Colonic mucosa (tissue), 4 donors: ENCODE measurements around the gene BAG2. TPM values are rescaled to one million over a fixed set of nuclear protein-coding genes. Genes with fewer than 3 reads are reported as not detected.

Experiments
- DNase-seq: peaks from one replicate; pipeline ENCODE4 v3.0.0-alpha.2; 2020
- H3K27ac ChIP-seq: fragments of 200-600 bp; one replicate; pipeline ENCODE4 v1.8.0; 2021
- H3K27me3 ChIP-seq: fragments of 200-600 bp; one replicate; pipeline ENCODE4 v1.8.0; 2021
- H3K36me3 ChIP-seq: fragments of 200-600 bp; one replicate; pipeline ENCODE4 v1.8.0; 2021
- H3K4me1 ChIP-seq: fragments of 200-600 bp; one replicate; pipeline ENCODE4 v1.8.0; 2021; ENCODE audit warnings: mild to moderate bottlenecking
- H3K4me3 ChIP-seq: fragments of 200-600 bp; one replicate; pipeline ENCODE4 v1.8.0; 2021
- H3K9ac ChIP-seq, 2 donors: one replicate each; pipeline ENCODE4 v1.7.0; 2013; ENCODE audit warnings: control low read depth in 2 of 2, low read depth in 2 of 2, low read length in 2 of 2
- H3K9me3 ChIP-seq: fragments of 200-600 bp; one replicate; pipeline ENCODE4 v1.8.0; 2021
- CTCF ChIP-seq: fragments of 200-600 bp; IDR thresholded peaks from one replicate; pipeline ENCODE4 v1.8.0; 2022; ENCODE audit warnings: antibody characterized with exemption, mild to moderate bottlenecking
- intact Hi-C: fragments of 100-400 bp; cut with DNase I; formaldehyde crosslinking; loops from one replicate; pipeline ENCODE4 v1.14.1; 2022
- total RNA-seq, 2 donors: library from RNA; stranded (reverse); fragmentation: NEBNext Ultra II Directional in 1 of 2; extraction: Animal tissue kit (Norgen Biotek cat#: 25700) in 1 of 2; gene quantifications; one replicate each; pipeline ENCODE4 v1.2.1, GENCODE V29; 2021
- donor health status: healthy.
- donor health status: DM: no; HTN: no; CAD: no.
- donor health status: DM: no; HTN: no; CAD: no.

The BAG2 gene
- total RNA-seq, 2 donors from 2014 or later: 1.8 to 6.3 TPM

GRCh38 chr6:57201718-57202117, 29.6 kb downstream of the BAG2 start:
- no peak for DNase-seq
- H3K9ac ChIP-seq: no peak overlapping the region
- H3K27ac ChIP-seq: no peak overlapping the region
- no peak for TF ChIP-seq CTCF
- H3K9me3 ChIP-seq: no peaks in the 10 kb centered on the region
- no peak overlapping the region for H3K4me3 ChIP-seq
- intact Hi-C loops: no loop called here
- H3K27me3 ChIP-seq: no peaks in the 10 kb centered on the region
- no peaks in the 10 kb centered on the region for H3K4me1 ChIP-seq
- H3K36me3 ChIP-seq: no peaks in the 10 kb centered on the region

- no peaks in the 10 kb centered on the region for H3K36me3 ChIP-seq
- DNase-seq: no peak
- H3K4me1 ChIP-seq: no peaks in the 10 kb centered on the region
- H3K4me3 ChIP-seq: no peak overlapping the region
- no peak for TF ChIP-seq CTCF
- no peak overlapping the region for H3K9ac ChIP-seq
- no peaks in the 10 kb centered on the region for H3K27me3 ChIP-seq
- intact Hi-C loops: no loop called here
- H3K27ac ChIP-seq: no peak overlapping the region
- no peaks in the 10 kb centered on the region for H3K9me3 ChIP-seq
These were observed 33.6 kb downstream of the BAG2 start for GRCh38 chr6:57205550-57206328.

GRCh38 chr6:57207141-57207540, 35.0 kb downstream of the BAG2 start:
- no peak for DNase-seq
- Histone ChIP-seq H3K4me1 (no peaks in the 10 kb centered on the region), H3K36me3 (no peaks in the 10 kb centered on the region), H3K4me3 (no peak overlapping the region), H3K27me3 (no peaks in the 10 kb centered on the region), H3K27ac (no peak overlapping the region), H3K9me3 (no peaks in the 10 kb centered on the region), H3K9ac (no peak overlapping the region)
- no peak for TF ChIP-seq CTCF
- intact Hi-C loops: no loop called here

- H3K4me3 ChIP-seq: no peak overlapping the region
- intact Hi-C loops: no loop called here
- H3K9ac ChIP-seq: no peak overlapping the region
- H3K4me1 ChIP-seq: no peaks in the 10 kb centered on the region
- no peaks in the 10 kb centered on the region for H3K27me3 ChIP-seq
- no peaks in the 10 kb centered on the region for H3K36me3 ChIP-seq
- no peaks in the 10 kb centered on the region for H3K9me3 ChIP-seq
- TF ChIP-seq CTCF: no peak
- no peak for DNase-seq
- no peak overlapping the region for H3K27ac ChIP-seq
These were observed 35.7 kb downstream of the BAG2 start for GRCh38 chr6:57207872-57208271.

GRCh38 chr6:57209030-57209429, 36.9 kb downstream of the BAG2 start:
- intact Hi-C loops: no loop called here
- Histone ChIP-seq H3K4me3 (no peak overlapping the region), H3K4me1 (no peaks in the 10 kb centered on the region), H3K36me3 (no peaks in the 10 kb centered on the region), H3K27me3 (no peaks in the 10 kb centered on the region), H3K9ac (no peak overlapping the region), H3K9me3 (no peaks in the 10 kb centered on the region), H3K27ac (no peak overlapping the region)
- no peak for TF ChIP-seq CTCF
- no peak for DNase-seq
